Fibroblast of peridontal ligament (primary cell): ENCODE data around the gene PLEKHG3.
"Not testable (repeated sequence)": the region's sequence is repeated elsewhere in the genome, so short reads cannot be mapped to it uniquely, and the experiment has no call there.

Experiments used
- DNase-seq: peaks from one replicate; pipeline ENCODE4 v3.0.0-alpha.2; 2010; ENCODE audit errors: extremely low read depth

PLEKHG3 gene

DNA sequence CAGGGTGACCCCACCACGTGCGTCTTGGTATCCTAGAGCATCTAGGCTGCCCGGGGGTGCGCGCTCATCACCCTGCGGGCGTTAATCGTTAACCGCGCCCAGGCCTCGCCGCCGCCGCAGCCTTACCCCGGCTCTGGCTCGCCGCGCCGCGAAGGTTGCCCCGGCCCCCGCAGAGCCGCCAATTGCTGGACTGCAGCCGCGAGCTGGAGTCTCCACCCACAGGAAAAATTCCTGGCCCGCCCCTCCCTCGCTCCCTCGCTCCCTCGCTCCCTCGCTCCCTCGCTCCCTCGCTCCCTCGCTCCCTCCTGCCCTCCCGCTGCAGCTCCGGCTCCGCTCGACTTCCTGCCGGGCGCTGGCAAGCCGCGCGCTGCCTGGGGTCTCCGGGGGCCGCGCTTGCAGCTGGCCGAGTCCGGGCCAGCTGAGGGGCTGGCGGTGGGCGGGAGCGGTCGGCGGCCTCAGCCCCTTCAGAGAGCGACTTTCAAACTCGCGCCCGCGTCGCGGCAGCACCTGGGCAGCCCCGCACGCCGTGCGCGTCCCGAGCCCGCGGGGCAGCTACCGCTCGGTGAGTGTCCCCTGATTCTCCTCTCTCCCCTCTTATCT lies at the start of gene PLEKHG3:
PLEKHG3 (plus strand) TSS at position 282 of the 600 bp plus-strand sequence. CDS start 23,208 bp downstream, outside the sequence.
- peak; percentile 43 for DNase-seq

GRCh38 chr14:64654901-64655300 lies 49.3 kb upstream of the PLEKHG3 start:
- DNase-seq, result no peak

GRCh38 chr14:64656986-64657385 lies 47.2 kb upstream of the PLEKHG3 start:
- peak; percentile 80 for DNase-seq

- DNase-seq, result no peak
Observed at GRCh38 chr14:64658201-64658600, 46.0 kb upstream of the PLEKHG3 start.

- not testable (repeated sequence) for DNase-seq
Observed at GRCh38 chr14:64658700-64659264, 45.4 kb upstream of the PLEKHG3 start.

DNA sequence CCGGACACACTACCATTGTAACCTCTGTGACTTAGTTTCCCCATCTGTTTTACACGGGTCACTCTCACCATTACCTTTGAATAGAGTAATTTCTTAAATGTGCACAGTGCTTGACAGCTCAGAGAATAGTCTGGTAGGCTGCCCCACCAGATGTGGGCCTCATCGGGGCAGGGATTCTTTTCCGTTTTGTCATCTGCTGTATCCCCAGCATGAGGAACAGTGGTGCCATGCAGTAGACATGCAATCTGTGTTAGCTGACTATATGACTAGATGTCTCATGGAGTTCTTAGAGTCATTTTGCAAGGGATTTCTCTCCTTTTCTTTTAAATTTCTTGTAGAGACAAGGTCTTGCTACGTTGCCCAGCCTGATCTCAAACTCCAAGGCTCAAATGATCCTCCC lies 44.9 kb upstream of the PLEKHG3 start:
- no peak for DNase-seq

DNA sequence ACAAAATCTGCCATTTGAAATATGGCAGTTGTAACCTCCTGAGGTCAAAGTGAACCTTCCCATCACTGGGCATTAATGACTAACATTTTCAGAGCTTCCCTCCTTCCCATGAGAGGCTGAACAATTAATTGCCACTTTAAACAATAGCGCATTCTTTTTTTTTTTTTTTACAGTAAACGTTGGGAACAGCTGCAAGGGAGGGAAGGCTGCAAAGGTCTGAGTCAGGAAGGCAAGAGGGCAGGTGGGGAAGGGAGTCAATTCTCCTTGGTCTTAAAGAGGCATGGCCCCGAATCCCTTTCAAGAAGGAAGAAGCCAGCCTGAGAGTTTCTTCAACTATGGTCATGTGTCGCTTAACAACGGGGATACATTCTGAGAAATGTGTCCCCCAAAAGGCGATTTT lies 41.0 kb upstream of the PLEKHG3 start:
- DNase-seq, result no peak

- peak; percentile 89 for DNase-seq
Observed at GRCh38 chr14:64671591-64671990, 32.6 kb upstream of the PLEKHG3 start.

GRCh38 chr14:64673316-64673715 lies 30.9 kb upstream of the PLEKHG3 start:
- no peak for DNase-seq

DNA sequence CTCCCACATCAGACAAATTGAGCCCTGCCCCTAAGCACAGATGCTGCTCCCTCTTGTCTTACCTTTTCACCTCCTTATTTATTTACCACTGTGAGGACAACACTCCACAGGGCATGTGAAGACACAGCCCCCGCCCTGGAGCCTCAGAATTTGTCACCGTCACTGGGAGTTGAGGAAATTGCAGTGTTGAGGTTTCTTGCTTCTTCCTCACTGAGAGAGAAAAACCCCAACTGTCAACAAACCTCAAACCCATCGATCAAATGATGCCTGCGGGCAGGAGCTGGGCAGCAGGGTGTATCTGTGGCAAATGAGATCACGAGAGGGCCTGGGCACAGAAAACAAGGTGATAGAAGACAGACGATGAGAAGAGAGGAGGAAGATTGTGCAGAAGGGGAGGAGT lies 30.5 kb upstream of the PLEKHG3 start:
- DNase-seq, result no peak

- DNase-seq, result no peak
Observed at GRCh38 chr14:64674829-64675228, 29.4 kb upstream of the PLEKHG3 start.

DNA sequence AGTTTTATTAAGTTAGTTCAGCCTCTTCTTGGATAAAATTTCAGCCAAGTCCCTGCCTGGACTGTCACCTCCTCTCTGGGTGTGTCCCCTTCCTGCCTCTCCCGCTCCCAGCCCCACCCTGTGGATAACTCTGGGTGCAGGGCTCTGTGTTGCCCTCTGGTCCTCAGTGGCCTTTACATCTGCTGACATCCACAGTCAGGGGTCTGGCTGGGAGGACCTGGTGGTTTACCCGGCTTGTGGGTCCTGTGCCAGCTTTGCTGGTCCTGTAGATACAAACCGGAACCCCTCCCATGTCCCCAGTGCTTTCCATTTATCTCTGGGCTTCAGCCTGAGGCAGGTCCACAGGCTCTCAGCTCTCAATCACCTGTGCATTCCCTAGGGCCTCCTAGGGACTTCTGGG lies 28.9 kb upstream of the PLEKHG3 start:
- no peak for DNase-seq

DNA sequence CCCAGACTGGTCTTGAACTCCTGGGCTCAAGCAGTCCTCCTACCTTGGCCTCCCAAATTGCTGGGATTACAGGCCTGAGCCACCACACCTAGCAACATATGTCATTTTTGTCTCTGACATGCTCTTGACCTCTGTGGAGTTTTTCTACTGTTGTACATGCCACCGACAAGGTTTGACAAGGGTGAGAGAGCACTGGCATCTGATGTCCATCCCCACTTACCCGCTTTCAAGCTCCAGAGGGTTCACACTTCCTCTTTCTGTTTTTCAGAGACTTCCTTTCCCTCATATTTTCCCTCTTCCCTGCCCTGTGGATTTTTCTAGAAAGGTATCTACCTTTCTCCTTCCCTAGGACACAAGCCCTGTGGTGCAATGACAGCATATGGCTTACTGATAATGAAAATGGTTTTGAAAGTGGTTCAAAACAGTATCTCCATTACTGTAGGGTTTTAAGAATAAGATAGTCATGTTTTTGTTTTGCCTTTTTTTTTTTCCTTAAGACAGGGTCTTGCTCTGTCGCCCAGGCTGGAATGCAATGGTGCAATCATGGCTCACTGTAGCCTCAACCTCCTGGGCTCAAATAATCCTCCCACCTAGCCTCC lies 27.7 kb upstream of the PLEKHG3 start:
- DNase-seq, result no peak

GRCh38 chr14:64680013-64680713 lies 24.1 kb upstream of the PLEKHG3 start:
- DNase-seq, result no peak

- DNase-seq, result no peak
Observed at GRCh38 chr14:64680714-64681065, 23.5 kb upstream of the PLEKHG3 start.

DNA sequence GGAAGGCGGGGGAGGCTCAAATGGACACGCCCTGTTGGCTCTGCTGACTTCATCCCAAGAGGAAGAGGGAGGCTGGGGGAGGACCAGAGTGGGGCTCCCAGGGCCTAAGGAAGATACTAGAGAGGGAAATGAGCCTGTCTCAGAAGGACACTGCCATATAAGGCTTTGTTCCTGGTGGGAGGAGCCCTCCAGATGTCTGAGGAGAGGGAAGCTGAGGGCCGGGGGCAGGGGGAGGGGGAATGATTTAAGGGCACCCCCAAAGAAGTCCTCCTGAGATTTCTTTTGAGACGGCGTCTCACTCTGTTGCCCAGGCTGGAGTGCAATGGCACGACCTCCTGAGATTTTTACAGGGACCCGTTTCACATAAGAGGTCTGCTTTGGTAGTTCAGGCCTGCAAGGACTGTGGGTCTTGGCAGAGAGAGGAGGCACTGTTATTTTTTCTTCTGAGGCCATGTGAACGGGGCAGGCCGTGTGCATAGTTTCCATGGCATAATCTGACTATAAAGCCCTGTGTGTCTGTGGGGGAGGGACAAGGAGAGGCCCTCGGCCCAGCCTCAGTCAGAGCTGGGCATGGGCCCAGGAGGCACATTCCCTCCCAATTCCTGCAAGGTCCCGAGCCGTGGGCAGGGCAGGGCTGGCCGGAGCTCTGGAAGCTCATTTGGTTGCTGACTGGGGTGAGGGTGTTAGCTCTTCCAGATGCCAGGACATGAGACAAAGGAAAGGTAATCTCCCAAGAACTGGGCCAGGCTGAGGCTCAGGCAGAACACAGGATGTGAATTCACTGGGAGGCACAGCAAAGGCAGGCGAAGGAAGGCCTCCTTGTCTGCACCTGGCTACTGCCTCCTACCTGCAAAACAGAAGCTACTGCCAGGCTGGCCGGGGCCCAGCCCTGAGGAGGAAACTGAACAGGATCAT lies 22.2 kb upstream of the PLEKHG3 start:
- DNase-seq, result peak; percentile 73

DNA sequence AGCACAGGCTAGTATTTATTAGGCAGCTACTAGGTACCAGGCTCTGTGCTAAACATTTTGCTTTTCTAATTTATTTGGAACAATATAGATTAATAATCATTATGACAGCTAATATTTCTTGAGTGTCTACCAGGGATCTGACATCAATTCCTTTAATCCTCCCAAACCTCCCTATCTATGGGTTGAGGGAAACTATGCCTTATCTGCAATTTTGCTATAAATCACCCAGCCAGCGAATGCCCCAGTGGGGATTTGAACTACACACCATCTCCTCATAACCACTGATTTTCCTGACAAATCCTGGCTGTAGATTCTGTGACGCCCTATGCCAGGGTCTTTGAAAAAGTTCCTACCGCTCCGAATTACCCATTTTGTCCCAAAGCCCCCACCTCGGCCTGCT lies 21.4 kb upstream of the PLEKHG3 start:
- DNase-seq, result no peak

DNA sequence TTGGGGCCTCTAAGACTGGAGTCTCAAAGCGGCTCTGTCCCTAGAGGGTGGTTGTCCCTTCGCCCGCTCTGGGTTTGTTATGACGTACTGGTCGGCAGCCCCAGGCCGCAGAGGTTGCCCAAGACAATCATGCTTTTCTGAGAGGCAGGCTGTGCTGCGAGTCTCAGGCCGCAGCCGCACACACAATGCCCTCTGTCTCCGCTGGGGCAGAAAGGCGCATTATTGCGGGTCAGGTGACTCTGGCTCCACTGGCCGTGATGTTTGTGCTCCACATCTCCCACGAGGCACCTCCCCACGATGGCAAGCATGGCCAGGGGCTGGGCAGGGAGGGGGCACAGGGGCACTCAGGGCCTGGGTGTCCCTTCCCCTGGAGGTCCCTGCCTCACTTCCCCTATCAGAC lies 21.0 kb upstream of the PLEKHG3 start:
- DNase-seq, result no peak

- peak; percentile 59 for DNase-seq
Observed at GRCh38 chr14:64684091-64684490, 20.1 kb upstream of the PLEKHG3 start.

- DNase-seq, result no peak
Observed at GRCh38 chr14:64685371-64686281, 18.6 kb upstream of the PLEKHG3 start.

GRCh38 chr14:64686282-64686615 lies 18.0 kb upstream of the PLEKHG3 start:
- no peak for DNase-seq
